Mesothelial cell of epicardium (in vitro differentiated cells): Measurements from ENCODE around the gene COL4A1. TPM values are rescaled to one million over a fixed set of nuclear protein-coding genes. Genes with fewer than 3 reads are reported as not detected.
A peak's percentile ranks its signal among the peaks of the same experiment; 100 is the strongest.

Experiments used
- DNase-seq, 2 experiments: peaks; one replicate each; pipeline ENCODE4 v3.0.0; 2021; ENCODE audit warnings: low spot score in 2 of 2; ENCODE audit not compliant: unreplicated experiment in 2 of 2
- H3K27ac Mint-ChIP-seq: 2 replicates; pipeline ENCODE4 v1.8.0; 2021; ENCODE audit warnings: mixed read lengths
- H3K27me3 Mint-ChIP-seq: 2 replicates; pipeline ENCODE4 v1.8.0; 2021; ENCODE audit warnings: low read depth, mixed read lengths
- H3K36me3 Mint-ChIP-seq: 2 replicates; pipeline ENCODE4 v1.8.0; 2021; ENCODE audit warnings: mixed read lengths
- H3K4me1 Mint-ChIP-seq: 2 replicates; pipeline ENCODE4 v1.8.0; 2021; ENCODE audit warnings: mixed read lengths
- H3K4me3 Mint-ChIP-seq: 2 replicates; pipeline ENCODE4 v1.8.0; 2021; ENCODE audit warnings: mild to moderate bottlenecking, moderate library complexity, mixed read lengths
- H3K9me3 Mint-ChIP-seq: 2 replicates; pipeline ENCODE4 v1.8.0; 2021; ENCODE audit warnings: mixed read lengths
- CTCF ChIP-seq: fragments of 200-600 bp; sonication (generic); IDR thresholded peaks from one replicate; pipeline ENCODE4 v1.5.0; 2021; ENCODE audit warnings: antibody characterized with exemption; ENCODE audit not compliant: unreplicated experiment
- total RNA-seq: library from RNA; stranded (reverse); gene quantifications from 3 replicates; pipeline ENCODE4 v1.2.1, GENCODE V29; 2021

COL4A1 gene
- total RNA-seq, 1 donor from 2014 or later = 362 TPM

- no peak for DNase-seq
- Mint-ChIP-seq H3K9me3 (no peaks in the 10 kb centered on the region), H3K27me3 (no peaks in the 10 kb centered on the region), H3K4me1 (peaks cover 6% of the 10 kb centered on the region), H3K27ac (no peak overlapping the region), H3K4me3 (no peak overlapping the region), H3K36me3 (peaks cover 29% of the 10 kb centered on the region)
- no peak for TF ChIP-seq CTCF
Observed at GRCh38 chr13:110209950-110210603, 96.9 kb downstream of the COL4A1 start.

- H3K36me3 Mint-ChIP-seq = peaks cover 32% of the 10 kb centered on the region
- no peak overlapping the region for H3K27ac Mint-ChIP-seq
- no peak overlapping the region for H3K4me3 Mint-ChIP-seq
- TF ChIP-seq CTCF = no peak
- no peaks in the 10 kb centered on the region for H3K9me3 Mint-ChIP-seq
- H3K27me3 Mint-ChIP-seq = no peaks in the 10 kb centered on the region
- no peak for DNase-seq
- H3K4me1 Mint-ChIP-seq = no peaks in the 10 kb centered on the region
Observed at GRCh38 chr13:110208116-110208515, 98.8 kb downstream of the COL4A1 start.

GRCh38 chr13:110206996-110207395 lies 100.0 kb downstream of the COL4A1 start:
- Mint-ChIP-seq H3K27ac (peak overlapping the region; percentile 59), H3K36me3 (peaks cover 26% of the 10 kb centered on the region), H3K4me3 (no peak overlapping the region), H3K27me3 (no peaks in the 10 kb centered on the region), H3K9me3 (no peaks in the 10 kb centered on the region), H3K4me1 (no peaks in the 10 kb centered on the region)
- no peak for DNase-seq
- TF ChIP-seq CTCF = no peak

GRCh38 chr13:110206185-110206584 lies 100.8 kb downstream of the COL4A1 start:
- peaks cover 26% of the 10 kb centered on the region for H3K36me3 Mint-ChIP-seq
- DNase-seq = no peak
- no peak for TF ChIP-seq CTCF
- no peak overlapping the region for H3K27ac Mint-ChIP-seq
- no peak overlapping the region for H3K4me3 Mint-ChIP-seq
- no peaks in the 10 kb centered on the region for H3K4me1 Mint-ChIP-seq
- H3K27me3 Mint-ChIP-seq = no peaks in the 10 kb centered on the region
- H3K9me3 Mint-ChIP-seq = no peaks in the 10 kb centered on the region

GRCh38 chr13:110201114-110201513 lies 105.8 kb downstream of the COL4A1 start:
- Mint-ChIP-seq H3K27me3 (no peaks in the 10 kb centered on the region), H3K4me1 (peaks cover 13% of the 10 kb centered on the region), H3K27ac (peak overlapping the region; percentile 36), H3K4me3 (no peak overlapping the region), H3K9me3 (no peaks in the 10 kb centered on the region), H3K36me3 (peaks cover 29% of the 10 kb centered on the region)
- no peak for DNase-seq
- TF ChIP-seq CTCF = no peak
